H1 (cell line): Measurements from ENCODE around the gene DAZAP2. TPM values are rescaled to one million over a fixed set of nuclear protein-coding genes. Genes with fewer than 3 reads are reported as not detected.

Source experiments
- CEBPB ChIP-seq: IDR thresholded peaks from 2 replicates; pipeline ENCODE4 v1.6.1; 2012; ENCODE audit warnings: low read depth, low read length
- CHD1 ChIP-seq: IDR thresholded peaks from 2 replicates; pipeline ENCODE4 v1.6.1; 2012; ENCODE audit warnings: low read depth, low read length, improper control_type of control experiment
- GTF2F1 ChIP-seq: IDR thresholded peaks from 2 replicates; pipeline ENCODE4 v1.6.1; 2012; ENCODE audit warnings: low read depth, low read length, improper control_type of control experiment, borderline replicate concordance
- MAX ChIP-seq: IDR thresholded peaks from 2 replicates; pipeline ENCODE4 v1.6.1; 2012; ENCODE audit warnings: inconsistent platforms
- RAD21 ChIP-seq, 2 experiments: IDR thresholded peaks in 1 of 2; conservative IDR thresholded peaks in 1 of 2; 2 replicates each; pipeline ENCODE4 v1.6.1; 2011; ENCODE audit warnings: low read depth in 2 of 2, low read length in 2 of 2, improper control_type of control experiment in 1 of 2, inconsistent platforms in 1 of 2, mild to moderate bottlenecking in 1 of 2, moderate library complexity in 1 of 2
- RFX5 ChIP-seq: IDR thresholded peaks from 2 replicates; pipeline ENCODE4 v1.6.1; 2011; ENCODE audit warnings: low read depth, low read length, improper control_type of control experiment, borderline replicate concordance
- SAP30 ChIP-seq: fragments of 300-600 bp; sonication (generic); IDR thresholded peaks from 2 replicates; pipeline ENCODE4 v1.7.1; 2012; ENCODE audit warnings: low read length, moderate library complexity, mild to moderate bottlenecking, inconsistent platforms; ENCODE audit not compliant: insufficient read depth, insufficient replicate concordance
- SP4 ChIP-seq: IDR thresholded peaks from 2 replicates; pipeline ENCODE4 v1.6.1; 2012; ENCODE audit warnings: low read length, inconsistent platforms
- YY1 ChIP-seq: IDR thresholded peaks from 2 replicates; pipeline ENCODE4 v1.6.1; 2011; ENCODE audit warnings: low read depth, mild to moderate bottlenecking, low read length
- polyA plus RNA-seq, 7 experiments: library from polyadenylated mRNA; depleted of rRNA in 3 of 7; stranded (reverse) in 5 of 7; unstranded in 2 of 7; fragments of >200 nt in 5 of 7; fragments of 200-250 nt in 2 of 7; gene quantifications; 1 replicate in 5 of 7; 2 replicates in 1 of 7; 4 replicates in 1 of 7; pipeline versions ENCODE4 v1.2.1 to v1.2.3, GENCODE V29; 2011 to 2013; ENCODE audit warnings: missing spikeins in 2 of 7, mixed read lengths in 2 of 7
- total RNA-seq: library from RNA; stranded (reverse); fragmentation: NEBNext Ultra II Directional; extraction: Animal tissue kit (Norgen Biotek cat#: 25700); gene quantifications from 2 replicates; pipeline ENCODE4 v1.2.1, GENCODE V29; 2021

The DAZAP2 gene
- total and polyA plus RNA-seq, 2 of the 8 experiments (the other 6 are each of a cell fraction or from before 2014, with no cell fraction given), result 27.1 to 77.2 TPM

GRCh38 chr12:51191516-51192283 lies 46.9 kb upstream of the DAZAP2 start (continued):
- no peak for TF ChIP-seq RFX5
- TF ChIP-seq CHD1, result no peak
- no peak for TF ChIP-seq SP4
- TF ChIP-seq RAD21 (IDR thresholded peaks at IDR 0.05 in 1 of 2, conservative IDR thresholded peaks at IDR 0.05 in 1 of 2; ENCODE audit: low read depth in 2 of 2, low read length in 2 of 2), result no peak
- TF ChIP-seq CEBPB, result no peak
- TF ChIP-seq MAX, result no peak
- TF ChIP-seq SAP30, result no peak
- TF ChIP-seq YY1, result no peak
- TF ChIP-seq GTF2F1, result no peak
